Measurements from ENCODE around the gene CABYR.

DNA sequence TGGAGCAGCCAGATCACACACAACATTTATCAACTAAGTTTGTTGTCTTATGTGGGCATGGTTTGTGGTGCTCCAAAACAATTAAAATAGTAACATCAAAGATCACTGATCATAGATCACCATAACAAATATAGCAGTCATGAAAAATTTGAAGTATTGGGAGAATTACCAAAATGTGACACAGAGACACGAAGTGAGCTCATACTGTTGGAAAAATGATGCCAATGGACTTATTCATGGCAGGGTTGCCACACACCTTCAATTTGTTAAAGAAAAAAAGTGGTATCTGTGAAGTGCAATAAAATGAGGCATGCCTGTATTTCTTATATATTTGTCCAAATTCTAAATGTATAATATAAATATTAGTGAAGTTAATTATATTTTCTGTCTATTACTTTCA, 42.9 kb upstream of the CABYR start:
- TF ChIP-seq, protein P1, sequence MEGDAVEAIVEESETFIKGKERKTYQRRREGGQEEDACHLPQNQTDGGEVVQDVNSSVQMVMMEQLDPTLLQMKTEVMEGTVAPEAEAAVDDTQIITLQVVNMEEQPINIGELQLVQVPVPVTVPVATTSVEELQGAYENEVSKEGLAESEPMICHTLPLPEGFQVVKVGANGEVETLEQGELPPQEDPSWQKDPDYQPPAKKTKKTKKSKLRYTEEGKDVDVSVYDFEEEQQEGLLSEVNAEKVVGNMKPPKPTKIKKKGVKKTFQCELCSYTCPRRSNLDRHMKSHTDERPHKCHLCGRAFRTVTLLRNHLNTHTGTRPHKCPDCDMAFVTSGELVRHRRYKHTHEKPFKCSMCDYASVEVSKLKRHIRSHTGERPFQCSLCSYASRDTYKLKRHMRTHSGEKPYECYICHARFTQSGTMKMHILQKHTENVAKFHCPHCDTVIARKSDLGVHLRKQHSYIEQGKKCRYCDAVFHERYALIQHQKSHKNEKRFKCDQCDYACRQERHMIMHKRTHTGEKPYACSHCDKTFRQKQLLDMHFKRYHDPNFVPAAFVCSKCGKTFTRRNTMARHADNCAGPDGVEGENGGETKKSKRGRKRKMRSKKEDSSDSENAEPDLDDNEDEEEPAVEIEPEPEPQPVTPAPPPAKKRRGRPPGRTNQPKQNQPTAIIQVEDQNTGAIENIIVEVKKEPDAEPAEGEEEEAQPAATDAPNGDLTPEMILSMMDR (conservative IDR thresholded peaks at IDR 0.05) = no peak
- TF ChIP-seq ZFX (IDR thresholded peaks at IDR 0.05) = no peak
